ENCODE results near the gene IZUMO4.

GRCh38 chr19:2050991-2051772 lies 45.5 kb upstream of the IZUMO4 start, which contains the start of gene MKNK2:
- TF ChIP-seq, protein P1, sequence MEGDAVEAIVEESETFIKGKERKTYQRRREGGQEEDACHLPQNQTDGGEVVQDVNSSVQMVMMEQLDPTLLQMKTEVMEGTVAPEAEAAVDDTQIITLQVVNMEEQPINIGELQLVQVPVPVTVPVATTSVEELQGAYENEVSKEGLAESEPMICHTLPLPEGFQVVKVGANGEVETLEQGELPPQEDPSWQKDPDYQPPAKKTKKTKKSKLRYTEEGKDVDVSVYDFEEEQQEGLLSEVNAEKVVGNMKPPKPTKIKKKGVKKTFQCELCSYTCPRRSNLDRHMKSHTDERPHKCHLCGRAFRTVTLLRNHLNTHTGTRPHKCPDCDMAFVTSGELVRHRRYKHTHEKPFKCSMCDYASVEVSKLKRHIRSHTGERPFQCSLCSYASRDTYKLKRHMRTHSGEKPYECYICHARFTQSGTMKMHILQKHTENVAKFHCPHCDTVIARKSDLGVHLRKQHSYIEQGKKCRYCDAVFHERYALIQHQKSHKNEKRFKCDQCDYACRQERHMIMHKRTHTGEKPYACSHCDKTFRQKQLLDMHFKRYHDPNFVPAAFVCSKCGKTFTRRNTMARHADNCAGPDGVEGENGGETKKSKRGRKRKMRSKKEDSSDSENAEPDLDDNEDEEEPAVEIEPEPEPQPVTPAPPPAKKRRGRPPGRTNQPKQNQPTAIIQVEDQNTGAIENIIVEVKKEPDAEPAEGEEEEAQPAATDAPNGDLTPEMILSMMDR (IDR thresholded peaks at IDR 0.05; ENCODE audit: poor library complexity) = peak; percentile 55
- TF ChIP-seq EZH2 (IDR thresholded peaks at IDR 0.05; ENCODE audit: borderline replicate concordance) = no peak
- TF ChIP-seq EZH2phosphoT487 (IDR thresholded peaks at IDR 0.05; ENCODE audit: low read depth, severe bottlenecking, unreplicated experiment) = no peak
